GM21390 (cell line): Measurements from ENCODE around the gene YBX2.

Source experiments
- ATAC-seq: cut with Tn5 transposase; IDR thresholded peaks from one replicate; pipeline ENCODE4 v1.9.1; 2021; ENCODE audit not compliant: unreplicated experiment

Gene YBX2

GRCh38 chr17:7279448-7279847 is 15.0 kb downstream of the YBX2 start:
- ATAC-seq, result no peak

GRCh38 chr17:7266784-7267183 is 27.7 kb downstream of the YBX2 start:
- no peak for ATAC-seq

DNA sequence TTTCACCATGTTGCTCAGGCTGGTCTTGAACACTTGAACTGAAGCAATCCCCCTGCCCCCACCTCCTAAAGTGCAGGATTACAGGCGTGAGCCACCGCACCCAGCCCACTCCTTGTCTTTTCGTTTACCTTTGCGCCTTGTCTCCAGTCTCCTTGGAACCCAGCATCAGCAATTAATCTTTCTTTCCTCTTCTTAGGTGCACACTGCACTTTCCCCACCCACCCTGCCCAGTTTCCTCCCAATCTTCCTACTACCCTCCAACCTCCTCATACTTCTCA is 30.7 kb downstream of the YBX2 start:
- ATAC-seq, result no peak

GRCh38 chr17:7262935-7263800 is 31.3 kb downstream of the YBX2 start:
- no peak for ATAC-seq

DNA sequence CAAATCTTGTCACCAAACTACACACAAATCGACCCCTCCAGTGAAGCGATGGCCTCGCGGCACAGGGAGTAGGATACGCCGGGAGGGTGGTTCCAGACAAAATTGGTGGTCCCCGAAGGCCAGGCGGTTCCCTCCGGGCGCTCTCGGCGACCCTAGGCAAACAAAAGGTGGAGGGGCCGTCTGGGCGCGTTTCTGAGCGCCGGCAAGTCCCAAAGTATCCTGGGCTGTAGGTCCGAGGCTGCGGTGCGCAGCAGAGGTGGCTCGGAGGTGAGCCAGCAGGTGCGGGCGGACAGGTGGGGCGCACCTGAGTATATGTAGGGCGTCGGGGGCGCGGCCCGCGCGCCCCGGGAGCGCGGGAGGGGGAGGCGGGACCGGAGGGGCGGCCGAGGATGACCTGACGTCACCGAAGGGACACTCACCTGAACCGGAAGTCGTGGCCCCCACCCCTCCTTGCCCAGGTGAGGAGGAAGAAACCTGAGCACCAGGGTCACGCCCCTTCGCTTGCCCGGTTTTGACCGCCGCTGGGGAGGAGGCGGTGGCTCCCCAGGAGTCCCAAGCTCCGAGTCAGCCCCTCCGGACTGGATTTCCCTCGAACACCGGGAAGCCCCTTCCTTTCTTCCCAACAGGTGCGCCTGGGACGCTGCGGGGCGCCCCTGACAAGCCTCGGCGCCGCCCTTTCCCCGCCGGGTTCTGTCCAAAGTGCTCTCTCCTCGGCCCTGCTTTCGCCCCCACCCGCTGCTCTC is 32.1 kb downstream of the YBX2 start, which contains the start of gene CLDN7:
Gene CLDN7 (minus strand): TSS at position 287 of the 743 bp plus-strand sequence. CDS start 435 bp downstream, outside the sequence.
- no peak for ATAC-seq

GRCh38 chr17:7261379-7262191 is 32.9 kb downstream of the YBX2 start:
- ATAC-seq, result no peak

- ATAC-seq, result no peak
Measured at GRCh38 chr17:7260651-7261378, 33.6 kb downstream of the YBX2 start.

- ATAC-seq, result no peak
Measured at GRCh38 chr17:7260151-7260550, 34.3 kb downstream of the YBX2 start.

DNA sequence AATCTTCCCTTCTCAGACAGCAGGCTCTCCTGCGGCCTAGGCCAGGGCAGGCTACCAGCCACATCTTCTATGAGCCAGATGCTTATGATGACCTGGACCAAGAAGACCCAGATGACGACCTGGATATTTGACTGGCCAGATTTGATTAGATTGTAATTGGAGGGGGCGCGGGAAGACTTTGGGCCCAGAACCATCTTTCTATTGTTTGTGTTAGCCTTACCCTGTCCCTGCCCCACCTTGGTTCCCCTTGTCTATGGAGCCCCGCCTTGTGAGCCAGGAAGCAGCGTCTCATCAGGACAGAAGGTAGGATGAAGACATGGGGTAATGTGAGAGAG is 34.9 kb downstream of the YBX2 start:
- ATAC-seq, result no peak

GRCh38 chr17:7258731-7259554 is 35.5 kb downstream of the YBX2 start:
- no peak for ATAC-seq

GRCh38 chr17:7256766-7257456 is 37.5 kb downstream of the YBX2 start:
- ATAC-seq, result no peak

DNA sequence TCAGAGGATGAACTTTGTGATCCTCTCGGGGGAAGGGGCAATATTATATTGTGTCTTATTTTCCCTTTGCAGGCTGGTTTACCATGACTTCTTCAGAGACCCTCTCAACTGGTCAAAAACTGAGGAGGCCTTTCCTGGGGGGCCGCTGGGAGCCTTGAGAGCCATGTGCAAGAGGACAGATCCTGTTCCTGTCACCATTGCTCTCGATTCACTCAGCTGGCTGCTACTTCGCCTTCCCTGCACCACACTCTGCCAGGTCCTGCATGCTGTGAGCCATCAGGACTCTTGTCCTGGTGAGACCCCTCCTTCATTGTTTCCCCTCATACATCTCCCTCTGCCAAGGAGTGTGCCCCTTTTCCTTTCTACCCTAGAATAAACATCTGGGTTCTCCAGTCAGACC is 39.9 kb downstream of the YBX2 start:
- ATAC-seq, result no peak

DNA sequence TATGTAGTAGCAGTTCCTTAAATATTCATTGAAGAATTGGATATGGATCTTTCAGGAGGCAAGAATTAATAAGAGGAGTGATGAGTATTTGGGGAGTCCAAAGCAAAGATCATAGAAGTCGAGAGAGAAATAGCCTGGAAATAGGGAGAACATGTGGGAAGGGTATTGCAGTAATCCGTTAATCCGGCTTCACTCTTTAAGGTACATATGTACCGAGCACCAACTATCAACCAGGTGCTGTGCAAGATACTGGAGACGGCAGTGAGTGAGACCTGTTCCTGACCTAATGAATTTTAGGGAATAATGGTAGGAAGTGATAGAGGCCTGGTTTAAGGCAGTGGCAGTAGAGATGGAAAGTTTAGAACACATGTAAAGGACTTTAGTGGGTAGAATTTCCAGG is 41.4 kb downstream of the YBX2 start:
- ATAC-seq, result no peak

GRCh38 chr17:7252176-7253043 is 42.0 kb downstream of the YBX2 start, which contains the start of gene ELP5:
Gene ELP5, plus strand, starts transcription at chr17:7252215. Its CDS starts 336 bp downstream, at chr17:7252551.
- peak; percentile 47 for ATAC-seq

GRCh38 chr17:7251661-7252175 is 42.7 kb downstream of the YBX2 start, which contains the start of gene CTDNEP1:
Gene CTDNEP1, minus strand, starts transcription at chr17:7251734. Its CDS starts 438 bp downstream, at chr17:7251296.
- peak; percentile 88 for ATAC-seq

- ATAC-seq, result no peak
Measured at GRCh38 chr17:7250695-7251627, 43.5 kb downstream of the YBX2 start.

DNA sequence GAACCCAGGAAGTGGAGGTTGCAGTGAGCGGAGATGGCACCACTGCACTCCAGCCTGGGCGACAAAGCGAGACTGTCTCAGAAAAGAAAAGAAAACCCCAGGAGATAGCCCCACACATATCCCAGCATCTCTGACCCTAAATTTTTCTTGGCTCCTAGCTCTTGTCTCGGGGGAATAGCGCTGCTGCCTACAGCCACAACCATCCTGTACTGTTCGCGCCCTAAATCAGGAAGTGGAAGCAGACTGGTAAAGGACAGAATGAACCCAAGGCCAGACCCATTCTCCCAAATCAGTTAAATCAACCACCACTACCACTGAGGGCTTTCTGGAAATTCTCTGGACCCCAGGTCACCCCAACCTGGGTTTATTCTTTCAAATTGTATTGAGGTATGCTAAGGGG is 44.6 kb downstream of the YBX2 start:
- ATAC-seq, result no peak
